ENCODE results near the gene SLC18A3.

The SLC18A3 gene

GRCh38 chr10:49596493-49596809, 13.7 kb upstream of the SLC18A3 start:
- DNase-seq (ENCODE audit: low read depth): no peak

GRCh38 chr10:49596836-49597235, 13.3 kb upstream of the SLC18A3 start:
- DNase-seq (ENCODE audit: low read depth): no peak

DNA sequence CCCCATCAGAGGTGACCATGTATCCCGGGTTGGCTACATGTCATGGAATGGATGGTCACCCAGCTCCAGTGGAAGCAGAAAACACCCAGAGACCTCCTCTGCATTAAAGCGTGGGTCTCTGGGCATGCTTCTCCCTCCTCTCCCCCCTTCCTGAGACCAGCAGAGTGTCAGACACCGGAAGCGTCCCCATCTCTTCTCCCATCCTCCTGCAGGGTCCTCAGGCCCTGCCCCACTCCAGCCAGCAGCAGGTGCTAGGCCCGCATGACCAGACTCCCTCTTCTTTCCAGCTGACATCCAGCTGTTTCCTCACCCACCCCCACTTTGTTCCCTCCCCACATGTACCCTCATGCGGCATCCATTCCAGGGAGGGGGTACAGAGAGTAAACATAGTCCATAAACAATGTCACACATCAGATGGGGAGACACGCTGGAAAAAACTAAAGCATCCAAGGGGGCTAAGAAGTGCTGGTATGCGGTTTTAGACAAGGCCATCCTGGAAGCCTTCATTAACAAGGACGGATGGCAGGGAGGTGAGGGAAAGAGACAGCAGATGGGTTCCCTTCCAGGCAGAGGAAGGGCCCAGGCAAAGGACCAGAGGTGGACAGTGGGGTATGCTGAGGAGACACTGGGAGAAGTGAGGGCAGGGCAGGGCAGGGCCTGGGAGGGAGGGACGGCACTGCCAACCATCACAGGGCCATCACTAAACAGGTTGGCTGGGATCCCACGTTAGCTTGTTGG, 12.5 kb upstream of the SLC18A3 start:
- no peak for DNase-seq (ENCODE audit: low read depth)

DNA sequence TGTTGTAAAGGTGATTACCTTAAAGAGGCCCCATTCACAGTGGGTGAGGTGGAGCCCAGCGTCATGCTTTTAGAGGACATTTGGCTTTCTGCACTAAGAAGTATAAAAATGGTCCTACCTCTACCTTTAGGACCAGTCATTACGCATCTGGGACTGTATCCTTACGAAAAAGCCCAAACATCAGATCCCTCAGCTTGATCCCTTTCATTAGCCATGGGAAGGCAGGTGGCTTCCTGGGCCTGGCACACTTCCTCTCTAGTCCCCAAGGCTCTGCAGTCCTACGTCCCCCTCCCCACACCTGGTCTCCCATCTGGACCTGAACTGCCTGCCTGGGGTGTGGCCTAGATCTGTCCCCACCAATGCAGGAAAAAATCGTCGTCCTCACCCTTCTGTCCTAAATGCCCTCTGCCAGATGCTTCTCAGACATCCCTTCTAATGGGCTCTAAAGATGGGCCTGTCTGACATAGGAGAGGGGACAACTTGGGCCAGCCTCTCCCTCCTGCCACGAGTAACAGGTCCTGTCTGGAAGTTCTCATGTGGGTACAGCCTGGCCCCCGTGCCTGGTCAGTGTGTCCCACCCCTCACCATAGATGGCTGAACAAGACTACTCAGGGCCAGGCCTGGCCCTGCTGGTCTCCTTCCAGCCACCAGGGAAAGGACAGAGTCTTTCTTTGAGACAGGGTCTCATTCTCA, 11.8 kb upstream of the SLC18A3 start:
- no peak for DNase-seq (ENCODE audit: low read depth)

DNA sequence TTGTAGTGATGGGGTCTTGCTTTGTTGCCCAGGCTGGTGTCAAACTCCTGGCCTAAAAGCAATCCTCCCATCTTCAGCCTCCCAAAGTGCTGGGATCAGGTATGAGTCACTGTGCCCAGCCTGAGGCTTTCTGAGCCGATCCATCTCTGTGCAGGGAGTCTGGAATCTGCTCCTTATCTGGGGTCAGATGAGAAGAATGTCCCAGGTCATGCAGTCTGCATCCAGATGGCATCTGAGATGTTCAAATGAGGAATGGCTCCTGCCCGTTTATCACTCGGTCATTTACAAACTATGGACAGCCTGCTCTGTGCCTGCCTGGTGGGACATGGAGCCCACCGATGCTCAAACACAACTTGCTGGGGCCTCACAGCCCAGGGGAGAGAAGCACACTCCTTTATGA, 11.1 kb upstream of the SLC18A3 start:
- peak; percentile 41 for DNase-seq (ENCODE audit: low read depth)

DNA sequence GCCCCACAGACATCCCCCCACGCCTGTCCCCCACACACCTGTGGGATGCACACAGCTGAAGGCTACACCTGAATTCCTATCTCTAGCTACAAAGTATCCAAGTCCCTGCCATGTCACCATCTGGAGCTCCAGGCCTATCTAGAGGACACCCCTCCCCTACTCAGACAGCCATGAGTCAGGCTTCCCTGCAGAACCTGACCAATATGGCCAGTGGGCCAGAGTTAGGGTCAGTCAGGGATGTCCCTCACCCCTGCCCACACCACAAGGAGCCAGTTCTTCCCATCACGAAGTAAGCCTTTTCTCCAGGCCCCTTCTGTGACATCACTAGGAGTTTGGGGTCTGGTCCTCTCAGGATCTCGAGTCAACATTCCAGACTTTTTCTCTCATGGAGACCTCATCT, 10.6 kb upstream of the SLC18A3 start:
- DNase-seq (ENCODE audit: low read depth): no peak

GRCh38 chr10:49600046-49600445, 10.1 kb upstream of the SLC18A3 start:
- DNase-seq (ENCODE audit: low read depth): no peak

- DNase-seq (ENCODE audit: low read depth): peak; percentile 31
Measured at GRCh38 chr10:49600781-49601400, 9.2 kb upstream of the SLC18A3 start.

GRCh38 chr10:49601857-49602256, 8.3 kb upstream of the SLC18A3 start:
- peak; percentile 56 for DNase-seq (ENCODE audit: low read depth)

DNA sequence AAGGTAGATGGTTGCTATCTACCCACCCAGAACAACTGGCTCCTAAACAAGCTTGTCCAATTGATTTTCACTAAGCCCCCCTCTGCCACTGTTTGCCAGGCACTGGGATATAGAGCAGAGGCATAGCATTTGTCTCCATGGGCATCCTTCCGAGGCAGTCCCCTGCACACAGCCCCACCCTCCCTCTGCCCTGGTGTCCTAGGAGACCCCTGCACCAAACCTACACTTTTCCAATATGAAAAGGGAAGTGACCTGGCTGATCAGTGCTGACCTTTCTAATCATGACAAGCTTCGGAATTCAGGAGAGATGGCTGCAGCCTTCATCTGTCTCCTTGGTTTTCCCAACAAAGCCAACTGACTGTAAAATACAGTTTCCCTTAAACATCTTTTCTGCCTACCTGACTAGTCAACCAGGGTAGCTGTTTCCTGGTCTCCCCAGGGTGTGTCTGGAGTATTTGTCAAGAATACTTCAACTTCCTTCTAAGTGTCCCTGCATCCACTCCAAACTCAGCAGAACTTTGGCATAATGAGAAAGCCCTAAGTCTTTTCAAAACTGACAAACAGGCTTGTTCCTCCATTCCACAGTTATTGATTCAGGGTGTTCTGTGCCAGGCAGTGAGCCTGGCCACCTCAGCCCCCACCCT, 7.6 kb upstream of the SLC18A3 start:
- no peak for DNase-seq (ENCODE audit: low read depth)

DNA sequence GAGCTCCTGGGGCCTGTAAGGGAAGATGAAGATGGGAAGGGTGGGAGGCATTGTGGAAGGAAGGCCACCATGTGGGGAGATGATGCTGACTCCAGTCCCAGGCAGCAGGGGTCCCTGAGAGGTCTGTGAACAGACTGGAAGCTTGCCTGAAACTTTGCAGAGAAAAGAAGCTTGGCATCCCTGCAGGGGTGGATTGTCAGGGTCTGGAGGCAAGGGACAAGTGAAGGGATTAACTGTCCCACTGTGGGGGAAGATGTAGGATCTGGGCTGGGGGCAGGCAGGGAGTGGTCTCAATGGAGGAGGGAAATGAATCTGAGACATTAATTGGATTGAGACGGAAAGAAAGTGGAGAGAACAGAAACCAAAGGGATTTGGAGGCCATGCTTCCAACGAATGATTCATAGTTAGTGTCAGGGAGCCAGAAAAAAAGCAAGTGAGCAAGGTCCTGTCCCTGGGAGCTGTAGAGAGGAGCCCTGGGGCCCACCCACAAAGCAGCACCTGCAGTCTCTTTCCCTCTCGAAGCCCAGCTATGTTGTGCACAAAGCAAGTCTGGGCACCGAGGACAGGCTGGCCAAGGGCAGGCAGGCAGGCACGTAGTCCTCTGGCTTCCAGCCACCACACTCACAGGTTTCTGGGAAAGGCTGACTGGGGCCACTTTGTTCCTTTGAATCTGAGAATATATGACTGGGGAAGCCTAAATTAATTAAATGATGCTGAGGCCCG, 4.7 kb upstream of the SLC18A3 start:
- no peak for DNase-seq (ENCODE audit: low read depth)

DNA sequence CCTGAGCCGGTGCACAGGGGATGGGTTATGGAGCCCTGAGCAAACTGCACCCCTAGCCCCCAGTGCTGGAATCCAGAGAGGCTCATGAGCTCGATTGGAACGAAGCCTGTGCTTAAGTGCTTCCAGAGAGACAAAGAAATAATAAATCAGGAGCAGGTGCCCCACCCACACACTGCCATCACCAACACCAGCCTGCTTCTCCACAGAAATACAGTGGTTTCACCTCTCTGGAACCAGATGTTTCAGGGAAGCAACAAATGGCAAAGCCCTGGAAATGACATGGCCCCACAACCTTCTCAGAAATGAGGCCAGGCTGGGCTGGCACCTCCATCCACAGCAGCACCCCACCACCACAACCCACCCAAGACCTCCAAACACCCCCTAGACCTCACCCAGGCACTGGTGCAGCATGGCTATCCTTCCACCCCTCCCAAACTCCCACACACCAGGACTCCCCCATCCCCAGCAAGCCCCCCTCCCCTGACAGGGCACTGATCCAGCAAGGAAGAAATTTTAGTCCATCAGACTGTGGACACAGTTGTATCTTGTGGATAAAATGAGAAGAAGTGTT, 4.1 kb upstream of the SLC18A3 start:
- DNase-seq (ENCODE audit: low read depth): no peak

- peak; percentile 75 for DNase-seq (ENCODE audit: low read depth)
Measured at GRCh38 chr10:49606981-49607535, 3.1 kb upstream of the SLC18A3 start.

DNA sequence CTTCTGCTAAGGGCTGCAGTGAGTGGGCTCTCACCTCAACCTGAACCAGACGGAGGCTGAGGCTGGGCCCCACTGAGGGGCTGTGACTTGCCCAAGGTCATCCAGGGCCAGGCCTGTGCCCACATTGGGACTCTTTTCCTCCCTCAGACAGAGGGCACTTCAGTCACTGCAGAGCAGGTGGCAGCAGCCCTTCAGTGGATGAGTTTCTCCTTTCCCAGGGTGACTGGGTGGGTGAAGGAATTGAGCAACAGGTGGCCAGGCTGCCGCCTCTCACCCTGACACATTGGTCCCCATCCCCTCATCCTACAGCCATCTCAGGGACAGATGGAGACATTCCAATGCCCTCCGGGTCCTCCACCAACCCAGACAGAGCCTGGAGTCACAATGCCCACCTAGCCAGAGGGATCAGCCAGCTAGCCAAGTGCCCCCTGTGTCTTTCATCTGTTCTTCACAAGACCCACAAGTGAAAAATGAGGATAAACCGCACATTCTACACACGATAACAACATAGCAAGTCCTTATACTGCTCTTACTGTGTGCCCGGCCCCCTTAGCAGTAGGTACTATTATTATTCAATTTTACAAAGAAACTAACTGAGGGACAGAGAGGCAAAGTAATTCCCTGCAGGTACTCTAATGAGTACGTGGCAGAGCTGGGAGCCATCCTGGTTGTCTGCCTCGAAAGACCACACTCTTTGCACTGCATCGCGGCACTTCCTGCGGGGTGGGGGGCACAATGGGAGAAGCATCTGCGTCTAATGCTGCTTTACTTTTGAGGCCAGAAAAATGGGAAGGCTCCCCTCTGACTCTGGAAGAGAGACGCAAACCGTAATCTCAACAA, 1.7 kb upstream of the SLC18A3 start:
- no peak for DNase-seq (ENCODE audit: low read depth)

GRCh38 chr10:49609006-49609282, 1.2 kb upstream of the SLC18A3 start:
- DNase-seq (ENCODE audit: low read depth): no peak

DNA sequence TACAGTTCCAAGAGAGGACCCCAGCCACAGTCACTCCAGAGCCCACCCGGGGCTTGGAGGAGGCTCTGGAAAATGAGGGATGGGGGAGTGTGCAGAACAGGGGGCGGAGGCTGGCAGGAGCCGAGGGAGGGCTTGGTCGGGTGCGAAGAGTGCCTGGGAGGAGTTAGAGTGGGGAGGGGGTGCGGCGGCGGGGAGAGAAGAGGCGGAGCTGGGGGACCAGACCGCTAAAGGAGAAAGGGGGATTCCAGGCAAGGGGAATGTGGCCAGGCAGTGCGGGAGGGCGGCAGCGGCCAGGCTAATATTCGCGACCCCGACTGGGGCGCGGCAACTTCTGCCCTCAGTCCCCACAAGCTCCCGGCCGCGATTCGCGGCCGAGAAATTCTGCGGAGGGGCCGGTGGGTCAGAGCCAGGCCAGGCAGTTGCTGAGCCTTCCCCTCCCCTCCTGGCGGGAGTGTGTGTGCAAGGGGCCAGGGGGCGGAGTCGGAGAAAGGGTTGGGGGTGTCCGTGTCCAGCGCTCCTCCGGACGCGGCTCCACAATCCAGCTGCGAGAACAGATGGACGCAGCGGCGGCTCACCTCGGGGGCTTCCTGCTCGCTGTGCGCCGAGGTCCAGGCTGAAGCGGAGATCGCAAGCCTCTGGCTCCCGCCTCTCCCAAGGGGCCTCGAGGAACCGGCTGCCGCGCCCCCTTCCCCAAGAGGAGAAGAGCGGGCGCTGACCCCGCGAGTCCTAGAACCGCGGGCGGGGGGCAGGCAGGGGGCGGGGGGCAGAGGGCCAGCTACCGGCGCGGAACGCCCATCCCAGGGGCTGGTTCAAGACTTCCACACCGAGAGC, 612 bp upstream of the SLC18A3 start:
- no peak for DNase-seq (ENCODE audit: low read depth)

DNA sequence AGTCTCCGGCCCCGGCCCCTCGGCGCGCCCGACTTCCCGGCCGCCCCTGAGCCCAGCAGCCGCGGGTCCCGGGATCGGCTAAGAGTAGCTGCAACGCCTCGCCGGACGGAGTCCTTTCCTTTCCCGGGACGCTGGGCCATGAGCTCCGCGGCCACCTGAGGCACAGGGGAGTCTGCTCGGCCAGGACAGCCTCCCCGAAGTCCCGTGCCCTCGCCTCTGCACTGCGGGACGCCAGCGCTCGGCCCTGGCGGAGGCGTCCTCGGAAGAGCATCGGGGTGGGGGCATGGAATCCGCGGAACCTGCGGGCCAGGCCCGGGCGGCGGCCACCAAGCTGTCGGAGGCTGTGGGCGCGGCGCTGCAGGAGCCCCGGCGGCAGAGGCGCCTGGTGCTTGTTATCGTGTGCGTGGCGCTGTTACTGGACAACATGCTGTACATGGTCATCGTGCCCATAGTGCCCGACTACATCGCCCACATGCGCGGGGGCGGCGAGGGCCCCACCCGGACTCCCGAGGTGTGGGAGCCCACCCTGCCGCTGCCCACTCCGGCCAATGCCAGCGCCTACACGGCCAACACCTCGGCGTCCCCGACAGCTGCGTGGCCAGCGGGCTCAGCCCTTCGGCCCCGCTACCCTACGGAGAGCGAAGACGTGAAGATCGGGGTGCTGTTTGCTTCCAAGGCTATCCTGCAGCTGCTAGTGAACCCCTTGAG, 502 bp downstream of the SLC18A3 start:
- no peak for DNase-seq (ENCODE audit: low read depth)

- no peak for DNase-seq (ENCODE audit: low read depth)
Measured at GRCh38 chr10:49611166-49611815, 1.2 kb downstream of the SLC18A3 start.

Data from iris pigment epithelial cell (primary cell).